HG03139 (cell line): ENCODE data around the gene EPN3.

Source experiments
- ATAC-seq: cut with Tn5 transposase; IDR thresholded peaks from one replicate; pipeline ENCODE4 v1.9.1; 2021; ENCODE audit not compliant: unreplicated experiment

Gene EPN3

GRCh38 chr17:50533720-50534148, 1.2 kb downstream of the EPN3 start:
- ATAC-seq: no peak

GRCh38 chr17:50534222-50534978, 1.9 kb downstream of the EPN3 start:
- no peak for ATAC-seq

- no peak for ATAC-seq
Observed at GRCh38 chr17:50534979-50535326, 2.4 kb downstream of the EPN3 start.

GRCh38 chr17:50535407-50535806, 2.9 kb downstream of the EPN3 start:
- ATAC-seq: no peak

- no peak for ATAC-seq
Observed at GRCh38 chr17:50536683-50537646, 4.4 kb downstream of the EPN3 start.

- no peak for ATAC-seq
Observed at GRCh38 chr17:50537721-50538548, 5.4 kb downstream of the EPN3 start.

- no peak for ATAC-seq
Observed at GRCh38 chr17:50538549-50539410, 6.2 kb downstream of the EPN3 start.

GRCh38 chr17:50539762-50540559, 7.4 kb downstream of the EPN3 start:
- ATAC-seq: no peak

- ATAC-seq: no peak
Observed at GRCh38 chr17:50540560-50541401, 8.2 kb downstream of the EPN3 start.

- no peak for ATAC-seq
Observed at GRCh38 chr17:50541402-50541715, 8.8 kb downstream of the EPN3 start.

GRCh38 chr17:50541716-50542688, 9.5 kb downstream of the EPN3 start:
- peak; percentile 60 for ATAC-seq

- no peak for ATAC-seq
Observed at GRCh38 chr17:50542795-50543774, 10.6 kb downstream of the EPN3 start.

GRCh38 chr17:50544516-50544915, 12.0 kb downstream of the EPN3 start:
- no peak for ATAC-seq

- ATAC-seq: no peak
Observed at GRCh38 chr17:50545311-50545710, 12.8 kb downstream of the EPN3 start.

- no peak for ATAC-seq
Observed at GRCh38 chr17:50546701-50547034, 14.1 kb downstream of the EPN3 start.

GRCh38 chr17:50547035-50547735, 14.7 kb downstream of the EPN3 start, which contains the start of gene SPATA20:
SPATA20 (plus strand) TSS chr17:50547174; CDS start chr17:50547209, 35 bp downstream.
- ATAC-seq: peak; percentile 81
